ENCODE measurements around the gene CAMLG. TPM values are rescaled to one million over a fixed set of nuclear protein-coding genes. Genes with fewer than 3 reads are reported as not detected.
A peak's percentile ranks its signal among the peaks of the same experiment; 100 is the strongest.

Gene CAMLG
- total and polyA plus RNA-seq, 2 of the 13 experiments (the other 11 are each of a cell fraction or from before 2014, with no cell fraction given): 14.2 to 19.8 TPM

DNA sequence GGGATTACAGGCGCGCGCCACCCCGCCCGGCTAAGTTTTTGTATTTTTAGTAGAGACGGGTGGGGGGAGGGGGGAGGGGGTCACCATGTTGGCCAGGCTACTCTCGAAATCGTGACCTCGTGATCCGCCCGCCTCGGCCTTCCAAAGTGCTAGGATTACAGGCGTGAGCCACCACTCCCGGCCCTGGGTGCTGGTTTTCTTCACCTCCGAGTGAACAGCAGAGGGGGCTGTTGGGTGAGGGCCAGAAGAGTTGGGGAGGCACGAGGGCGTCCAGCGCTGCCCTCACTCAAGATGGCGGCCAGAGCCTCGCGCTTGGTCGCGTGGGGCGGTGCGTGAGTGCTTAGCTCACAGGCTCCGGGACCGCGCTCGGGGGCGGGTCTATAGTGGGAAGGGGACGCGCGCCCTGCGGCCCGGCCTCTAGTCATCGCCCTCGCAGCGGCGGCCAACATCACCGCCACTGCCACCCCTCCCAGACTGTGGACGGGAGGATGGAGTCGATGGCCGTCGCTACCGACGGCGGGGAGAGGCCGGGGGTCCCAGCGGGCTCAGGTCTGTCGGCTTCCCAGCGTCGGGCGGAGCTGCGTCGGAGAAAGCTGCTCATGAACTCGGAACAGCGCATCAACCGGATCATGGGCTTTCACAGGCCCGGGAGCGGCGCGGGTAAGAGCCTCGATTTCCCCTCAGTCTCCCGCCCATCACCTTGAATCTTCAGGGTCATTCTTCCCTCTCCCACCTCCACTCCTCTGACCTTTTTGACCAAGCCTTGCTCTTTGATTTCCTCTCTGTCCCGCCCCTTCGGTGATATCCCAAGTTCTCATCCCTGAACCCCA is at the start of gene CAMLG (continued):
- TF ChIP-seq, protein P1, sequence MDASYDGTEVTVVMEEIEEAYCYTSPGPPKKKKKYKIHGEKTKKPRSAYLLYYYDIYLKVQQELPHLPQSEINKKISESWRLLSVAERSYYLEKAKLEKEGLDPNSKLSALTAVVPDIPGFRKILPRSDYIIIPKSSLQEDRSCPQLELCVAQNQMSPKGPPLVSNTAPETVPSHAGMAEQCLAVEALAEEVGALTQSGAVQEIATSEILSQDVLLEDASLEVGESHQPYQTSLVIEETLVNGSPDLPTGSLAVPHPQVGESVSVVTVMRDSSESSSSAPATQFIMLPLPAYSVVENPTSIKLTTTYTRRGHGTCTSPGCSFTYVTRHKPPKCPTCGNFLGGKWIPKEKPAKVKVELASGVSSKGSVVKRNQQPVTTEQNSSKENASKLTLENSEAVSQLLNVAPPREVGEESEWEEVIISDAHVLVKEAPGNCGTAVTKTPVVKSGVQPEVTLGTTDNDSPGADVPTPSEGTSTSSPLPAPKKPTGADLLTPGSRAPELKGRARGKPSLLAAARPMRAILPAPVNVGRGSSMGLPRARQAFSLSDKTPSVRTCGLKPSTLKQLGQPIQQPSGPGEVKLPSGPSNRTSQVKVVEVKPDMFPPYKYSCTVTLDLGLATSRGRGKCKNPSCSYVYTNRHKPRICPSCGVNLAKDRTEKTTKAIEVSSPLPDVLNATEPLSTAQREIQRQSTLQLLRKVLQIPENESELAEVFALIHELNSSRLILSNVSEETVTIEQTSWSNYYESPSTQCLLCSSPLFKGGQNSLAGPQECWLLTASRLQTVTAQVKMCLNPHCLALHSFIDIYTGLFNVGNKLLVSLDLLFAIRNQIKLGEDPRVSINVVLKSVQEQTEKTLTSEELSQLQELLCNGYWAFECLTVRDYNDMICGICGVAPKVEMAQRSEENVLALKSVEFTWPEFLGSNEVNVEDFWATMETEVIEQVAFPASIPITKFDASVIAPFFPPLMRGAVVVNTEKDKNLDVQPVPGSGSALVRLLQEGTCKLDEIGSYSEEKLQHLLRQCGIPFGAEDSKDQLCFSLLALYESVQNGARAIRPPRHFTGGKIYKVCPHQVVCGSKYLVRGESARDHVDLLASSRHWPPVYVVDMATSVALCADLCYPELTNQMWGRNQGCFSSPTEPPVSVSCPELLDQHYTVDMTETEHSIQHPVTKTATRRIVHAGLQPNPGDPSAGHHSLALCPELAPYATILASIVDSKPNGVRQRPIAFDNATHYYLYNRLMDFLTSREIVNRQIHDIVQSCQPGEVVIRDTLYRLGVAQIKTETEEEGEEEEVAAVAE (CRISPR knock-in tag; IDR thresholded peaks at IDR 0.05; ENCODE audit: borderline replicate concordance): peak; percentile 88
- TF ChIP-seq ZNF251 (CRISPR knock-in tag; IDR thresholded peaks at IDR 0.05) (no peak), GTF3A (CRISPR knock-in tag; conservative IDR thresholded peaks at IDR 0.05) (peak; percentile 57; the same call in 1 of the 2 replicates), ETV6 (CRISPR knock-in tag; conservative IDR thresholded peaks at IDR 0.05) (no peak), BCL6 (CRISPR knock-in tag; IDR thresholded peaks at IDR 0.05) (0 out of 2 replicates have a peak, but pooled peaks have one; percentile 58), ZNF451 (CRISPR knock-in tag; IDR thresholded peaks at IDR 0.05) (peak; percentile 95), REXO4 (CRISPR knock-in tag; IDR thresholded peaks at IDR 0.05; ENCODE audit: borderline replicate concordance) (no peak), ZNF75D (CRISPR knock-in tag; IDR thresholded peaks at IDR 0.05; ENCODE audit: borderline replicate concordance) (no peak), ZNF713 (CRISPR knock-in tag; IDR thresholded peaks at IDR 0.05) (peak; percentile 97; the same call in 1 of the 2 replicates), SMAD3 (CRISPR knock-in tag; IDR thresholded peaks at IDR 0.05) (peak; percentile 88)
- TF ChIP-seq, protein P2, sequence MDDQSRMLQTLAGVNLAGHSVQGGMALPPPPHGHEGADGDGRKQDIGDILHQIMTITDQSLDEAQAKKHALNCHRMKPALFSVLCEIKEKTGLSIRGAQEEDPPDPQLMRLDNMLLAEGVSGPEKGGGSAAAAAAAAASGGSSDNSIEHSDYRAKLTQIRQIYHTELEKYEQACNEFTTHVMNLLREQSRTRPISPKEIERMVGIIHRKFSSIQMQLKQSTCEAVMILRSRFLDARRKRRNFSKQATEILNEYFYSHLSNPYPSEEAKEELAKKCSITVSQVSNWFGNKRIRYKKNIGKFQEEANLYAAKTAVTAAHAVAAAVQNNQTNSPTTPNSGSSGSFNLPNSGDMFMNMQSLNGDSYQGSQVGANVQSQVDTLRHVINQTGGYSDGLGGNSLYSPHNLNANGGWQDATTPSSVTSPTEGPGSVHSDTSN (CRISPR knock-in tag; IDR thresholded peaks at IDR 0.05; ENCODE audit: borderline replicate concordance): no peak
- TF ChIP-seq, protein P3, sequence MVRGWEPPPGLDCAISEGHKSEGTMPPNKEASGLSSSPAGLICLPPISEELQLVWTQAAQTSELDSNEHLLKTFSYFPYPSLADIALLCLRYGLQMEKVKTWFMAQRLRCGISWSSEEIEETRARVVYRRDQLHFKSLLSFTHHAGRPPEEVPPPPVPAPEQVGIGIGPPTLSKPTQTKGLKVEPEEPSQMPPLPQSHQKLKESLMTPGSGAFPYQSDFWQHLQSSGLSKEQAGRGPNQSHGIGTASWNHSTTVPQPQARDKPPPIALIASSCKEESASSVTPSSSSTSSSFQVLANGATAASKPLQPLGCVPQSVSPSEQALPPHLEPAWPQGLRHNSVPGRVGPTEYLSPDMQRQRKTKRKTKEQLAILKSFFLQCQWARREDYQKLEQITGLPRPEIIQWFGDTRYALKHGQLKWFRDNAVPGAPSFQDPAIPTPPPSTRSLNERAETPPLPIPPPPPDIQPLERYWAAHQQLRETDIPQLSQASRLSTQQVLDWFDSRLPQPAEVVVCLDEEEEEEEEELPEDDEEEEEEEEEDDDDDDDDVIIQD (CRISPR knock-in tag; IDR thresholded peaks at IDR 0.05; ENCODE audit: low read depth): peak; percentile 79
- TF ChIP-seq, protein P4, sequence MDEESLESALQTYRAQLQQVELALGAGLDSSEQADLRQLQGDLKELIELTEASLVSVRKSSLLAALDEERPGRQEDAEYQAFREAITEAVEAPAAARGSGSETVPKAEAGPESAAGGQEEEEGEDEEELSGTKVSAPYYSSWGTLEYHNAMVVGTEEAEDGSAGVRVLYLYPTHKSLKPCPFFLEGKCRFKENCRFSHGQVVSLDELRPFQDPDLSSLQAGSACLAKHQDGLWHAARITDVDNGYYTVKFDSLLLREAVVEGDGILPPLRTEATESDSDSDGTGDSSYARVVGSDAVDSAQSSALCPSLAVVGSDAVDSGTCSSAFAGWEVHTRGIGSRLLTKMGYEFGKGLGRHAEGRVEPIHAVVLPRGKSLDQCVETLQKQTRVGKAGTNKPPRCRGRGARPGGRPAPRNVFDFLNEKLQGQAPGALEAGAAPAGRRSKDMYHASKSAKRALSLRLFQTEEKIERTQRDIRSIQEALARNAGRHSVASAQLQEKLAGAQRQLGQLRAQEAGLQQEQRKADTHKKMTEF (CRISPR knock-in tag; IDR thresholded peaks at IDR 0.05): peak; percentile 97
- TF ChIP-seq, protein P5, sequence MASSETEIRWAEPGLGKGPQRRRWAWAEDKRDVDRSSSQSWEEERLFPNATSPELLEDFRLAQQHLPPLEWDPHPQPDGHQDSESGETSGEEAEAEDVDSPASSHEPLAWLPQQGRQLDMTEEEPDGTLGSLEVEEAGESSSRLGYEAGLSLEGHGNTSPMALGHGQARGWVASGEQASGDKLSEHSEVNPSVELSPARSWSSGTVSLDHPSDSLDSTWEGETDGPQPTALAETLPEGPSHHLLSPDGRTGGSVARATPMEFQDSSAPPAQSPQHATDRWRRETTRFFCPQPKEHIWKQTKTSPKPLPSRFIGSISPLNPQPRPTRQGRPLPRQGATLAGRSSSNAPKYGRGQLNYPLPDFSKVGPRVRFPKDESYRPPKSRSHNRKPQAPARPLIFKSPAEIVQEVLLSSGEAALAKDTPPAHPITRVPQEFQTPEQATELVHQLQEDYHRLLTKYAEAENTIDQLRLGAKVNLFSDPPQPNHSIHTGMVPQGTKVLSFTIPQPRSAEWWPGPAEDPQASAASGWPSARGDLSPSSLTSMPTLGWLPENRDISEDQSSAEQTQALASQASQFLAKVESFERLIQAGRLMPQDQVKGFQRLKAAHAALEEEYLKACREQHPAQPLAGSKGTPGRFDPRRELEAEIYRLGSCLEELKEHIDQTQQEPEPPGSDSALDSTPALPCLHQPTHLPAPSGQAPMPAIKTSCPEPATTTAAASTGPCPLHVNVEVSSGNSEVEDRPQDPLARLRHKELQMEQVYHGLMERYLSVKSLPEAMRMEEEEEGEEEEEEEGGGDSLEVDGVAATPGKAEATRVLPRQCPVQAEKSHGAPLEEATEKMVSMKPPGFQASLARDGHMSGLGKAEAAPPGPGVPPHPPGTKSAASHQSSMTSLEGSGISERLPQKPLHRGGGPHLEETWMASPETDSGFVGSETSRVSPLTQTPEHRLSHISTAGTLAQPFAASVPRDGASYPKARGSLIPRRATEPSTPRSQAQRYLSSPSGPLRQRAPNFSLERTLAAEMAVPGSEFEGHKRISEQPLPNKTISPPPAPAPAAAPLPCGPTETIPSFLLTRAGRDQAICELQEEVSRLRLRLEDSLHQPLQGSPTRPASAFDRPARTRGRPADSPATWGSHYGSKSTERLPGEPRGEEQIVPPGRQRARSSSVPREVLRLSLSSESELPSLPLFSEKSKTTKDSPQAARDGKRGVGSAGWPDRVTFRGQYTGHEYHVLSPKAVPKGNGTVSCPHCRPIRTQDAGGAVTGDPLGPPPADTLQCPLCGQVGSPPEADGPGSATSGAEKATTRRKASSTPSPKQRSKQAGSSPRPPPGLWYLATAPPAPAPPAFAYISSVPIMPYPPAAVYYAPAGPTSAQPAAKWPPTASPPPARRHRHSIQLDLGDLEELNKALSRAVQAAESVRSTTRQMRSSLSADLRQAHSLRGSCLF (CRISPR knock-in tag; IDR thresholded peaks at IDR 0.05; ENCODE audit: borderline replicate concordance): no peak; the same call in 1 of the 2 replicates
